ENCODE results near the gene FBXL7. TPM values are rescaled to one million over a fixed set of nuclear protein-coding genes. Genes with fewer than 3 reads are reported as not detected.

FBXL7 gene
- total and polyA plus RNA-seq, 4 donors, result 0.24 to 1.4 (median 1.2) TPM

DNA sequence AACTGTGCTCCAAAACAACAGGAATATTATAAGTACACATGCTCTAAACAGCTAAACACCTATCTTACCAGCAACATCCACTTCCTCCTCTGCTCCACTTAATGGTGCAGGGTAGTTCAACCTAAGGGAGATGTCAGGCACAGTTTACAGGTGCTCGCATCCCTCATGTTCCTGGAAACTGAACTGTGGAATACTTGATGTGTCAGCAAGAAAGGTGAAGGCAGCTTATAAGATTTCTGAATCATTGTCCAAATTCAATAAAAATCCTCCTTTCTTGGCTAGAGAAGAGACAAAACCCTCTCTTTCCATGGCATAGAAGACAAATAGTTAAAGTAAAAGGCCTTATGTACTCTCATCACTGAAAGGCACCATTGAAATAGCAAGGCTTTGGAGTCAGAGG, 272.2 kb downstream of the FBXL7 start:
- Histone ChIP-seq H3K4me1 (ENCODE audit: control insufficient read depth in 4 of 4, insufficient read depth in 4 of 4, low read length in 3 of 4) (no peaks in the 10 kb centered on the region), H3K4me3 (ENCODE audit: low read depth in 1 of 3, low read length in 3 of 3) (no peak overlapping the region), H3K9ac (ENCODE audit: low read depth in 1 of 2, low read length in 2 of 2) (no peak overlapping the region), H3K27ac (ENCODE audit: low read depth in 1 of 2, low read length in 2 of 2) (no peak overlapping the region), H3K36me3 (ENCODE audit: control insufficient read depth in 4 of 4, insufficient read depth in 3 of 4, low read depth in 1 of 4, low read length in 3 of 4) (no peaks in the 10 kb centered on the region), H3K9me3 (ENCODE audit: control insufficient read depth in 4 of 4, low read length in 3 of 4) (no peaks in the 10 kb centered on the region), H3K27me3 (ENCODE audit: control insufficient read depth in 4 of 4, insufficient read depth in 4 of 4, low read length in 3 of 4) (no peaks in the 10 kb centered on the region)
- no peak for DNase-seq (ENCODE audit: low spot score)
- TF ChIP-seq YY1 (IDR thresholded peaks at IDR 0.05) (no peak), RAD21 (IDR thresholded peaks at IDR 0.05) (no peak), SP1 (IDR thresholded peaks at IDR 0.05) (no peak), NR2F2 (IDR thresholded peaks at IDR 0.05) (no peak), TAF1 (conservative IDR thresholded peaks at IDR 0.05) (no peak)
- TF ChIP-seq, protein P1, sequence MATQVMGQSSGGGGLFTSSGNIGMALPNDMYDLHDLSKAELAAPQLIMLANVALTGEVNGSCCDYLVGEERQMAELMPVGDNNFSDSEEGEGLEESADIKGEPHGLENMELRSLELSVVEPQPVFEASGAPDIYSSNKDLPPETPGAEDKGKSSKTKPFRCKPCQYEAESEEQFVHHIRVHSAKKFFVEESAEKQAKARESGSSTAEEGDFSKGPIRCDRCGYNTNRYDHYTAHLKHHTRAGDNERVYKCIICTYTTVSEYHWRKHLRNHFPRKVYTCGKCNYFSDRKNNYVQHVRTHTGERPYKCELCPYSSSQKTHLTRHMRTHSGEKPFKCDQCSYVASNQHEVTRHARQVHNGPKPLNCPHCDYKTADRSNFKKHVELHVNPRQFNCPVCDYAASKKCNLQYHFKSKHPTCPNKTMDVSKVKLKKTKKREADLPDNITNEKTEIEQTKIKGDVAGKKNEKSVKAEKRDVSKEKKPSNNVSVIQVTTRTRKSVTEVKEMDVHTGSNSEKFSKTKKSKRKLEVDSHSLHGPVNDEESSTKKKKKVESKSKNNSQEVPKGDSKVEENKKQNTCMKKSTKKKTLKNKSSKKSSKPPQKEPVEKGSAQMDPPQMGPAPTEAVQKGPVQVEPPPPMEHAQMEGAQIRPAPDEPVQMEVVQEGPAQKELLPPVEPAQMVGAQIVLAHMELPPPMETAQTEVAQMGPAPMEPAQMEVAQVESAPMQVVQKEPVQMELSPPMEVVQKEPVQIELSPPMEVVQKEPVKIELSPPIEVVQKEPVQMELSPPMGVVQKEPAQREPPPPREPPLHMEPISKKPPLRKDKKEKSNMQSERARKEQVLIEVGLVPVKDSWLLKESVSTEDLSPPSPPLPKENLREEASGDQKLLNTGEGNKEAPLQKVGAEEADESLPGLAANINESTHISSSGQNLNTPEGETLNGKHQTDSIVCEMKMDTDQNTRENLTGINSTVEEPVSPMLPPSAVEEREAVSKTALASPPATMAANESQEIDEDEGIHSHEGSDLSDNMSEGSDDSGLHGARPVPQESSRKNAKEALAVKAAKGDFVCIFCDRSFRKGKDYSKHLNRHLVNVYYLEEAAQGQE (IDR thresholded peaks at IDR 0.05), result no peak
- TF ChIP-seq, protein P2, sequence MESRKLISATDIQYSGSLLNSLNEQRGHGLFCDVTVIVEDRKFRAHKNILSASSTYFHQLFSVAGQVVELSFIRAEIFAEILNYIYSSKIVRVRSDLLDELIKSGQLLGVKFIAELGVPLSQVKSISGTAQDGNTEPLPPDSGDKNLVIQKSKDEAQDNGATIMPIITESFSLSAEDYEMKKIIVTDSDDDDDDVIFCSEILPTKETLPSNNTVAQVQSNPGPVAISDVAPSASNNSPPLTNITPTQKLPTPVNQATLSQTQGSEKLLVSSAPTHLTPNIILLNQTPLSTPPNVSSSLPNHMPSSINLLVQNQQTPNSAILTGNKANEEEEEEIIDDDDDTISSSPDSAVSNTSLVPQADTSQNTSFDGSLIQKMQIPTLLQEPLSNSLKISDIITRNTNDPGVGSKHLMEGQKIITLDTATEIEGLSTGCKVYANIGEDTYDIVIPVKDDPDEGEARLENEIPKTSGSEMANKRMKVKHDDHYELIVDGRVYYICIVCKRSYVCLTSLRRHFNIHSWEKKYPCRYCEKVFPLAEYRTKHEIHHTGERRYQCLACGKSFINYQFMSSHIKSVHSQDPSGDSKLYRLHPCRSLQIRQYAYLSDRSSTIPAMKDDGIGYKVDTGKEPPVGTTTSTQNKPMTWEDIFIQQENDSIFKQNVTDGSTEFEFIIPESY (IDR thresholded peaks at IDR 0.05), result no peak
- TF ChIP-seq, protein P3, sequence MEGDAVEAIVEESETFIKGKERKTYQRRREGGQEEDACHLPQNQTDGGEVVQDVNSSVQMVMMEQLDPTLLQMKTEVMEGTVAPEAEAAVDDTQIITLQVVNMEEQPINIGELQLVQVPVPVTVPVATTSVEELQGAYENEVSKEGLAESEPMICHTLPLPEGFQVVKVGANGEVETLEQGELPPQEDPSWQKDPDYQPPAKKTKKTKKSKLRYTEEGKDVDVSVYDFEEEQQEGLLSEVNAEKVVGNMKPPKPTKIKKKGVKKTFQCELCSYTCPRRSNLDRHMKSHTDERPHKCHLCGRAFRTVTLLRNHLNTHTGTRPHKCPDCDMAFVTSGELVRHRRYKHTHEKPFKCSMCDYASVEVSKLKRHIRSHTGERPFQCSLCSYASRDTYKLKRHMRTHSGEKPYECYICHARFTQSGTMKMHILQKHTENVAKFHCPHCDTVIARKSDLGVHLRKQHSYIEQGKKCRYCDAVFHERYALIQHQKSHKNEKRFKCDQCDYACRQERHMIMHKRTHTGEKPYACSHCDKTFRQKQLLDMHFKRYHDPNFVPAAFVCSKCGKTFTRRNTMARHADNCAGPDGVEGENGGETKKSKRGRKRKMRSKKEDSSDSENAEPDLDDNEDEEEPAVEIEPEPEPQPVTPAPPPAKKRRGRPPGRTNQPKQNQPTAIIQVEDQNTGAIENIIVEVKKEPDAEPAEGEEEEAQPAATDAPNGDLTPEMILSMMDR (IDR thresholded peaks at IDR 0.05; ENCODE audit: low read depth, low read length, missing input control), result no peak
- WGBS, result 93% methylated on average over 1 of the region's 1 CpG

DNA sequence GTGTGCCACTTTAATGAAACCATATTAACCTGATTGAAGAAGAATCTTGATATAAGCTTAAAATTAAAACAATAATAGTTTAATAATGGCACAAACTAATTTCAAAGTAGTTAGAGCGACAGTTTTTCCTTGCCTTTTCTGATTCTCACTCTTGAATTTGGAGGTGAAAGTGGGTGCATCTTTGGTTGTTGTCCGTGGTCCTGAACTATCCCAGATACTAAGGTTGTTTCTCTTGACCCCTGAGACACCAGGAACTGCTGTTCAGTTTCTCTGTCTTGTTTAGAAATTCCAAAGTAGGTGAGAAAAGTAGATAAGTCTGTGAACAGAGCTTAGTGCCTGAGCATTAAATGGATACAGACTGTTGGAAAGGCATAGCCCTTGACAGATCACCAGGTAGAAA, 274.7 kb downstream of the FBXL7 start:
- TF ChIP-seq RXRA (IDR thresholded peaks at IDR 0.05), result no peak
- TF ChIP-seq, protein P1 (IDR thresholded peaks at IDR 0.05), result peak; percentile 94
- no peak for TF ChIP-seq GABPA (IDR thresholded peaks at IDR 0.05 in 1 of 2, conservative IDR thresholded peaks at IDR 0.05 in 1 of 2)
- TF ChIP-seq YY1 (IDR thresholded peaks at IDR 0.05), result no peak
- Histone ChIP-seq H3K27me3 (ENCODE audit: control insufficient read depth in 4 of 4, insufficient read depth in 4 of 4, low read length in 3 of 4) (no peaks in the 10 kb centered on the region), H3K4me3 (ENCODE audit: low read depth in 1 of 3, low read length in 3 of 3) (no peak overlapping the region), H3K9ac (ENCODE audit: low read depth in 1 of 2, low read length in 2 of 2) (no peak overlapping the region), H3K9me3 (ENCODE audit: control insufficient read depth in 4 of 4, low read length in 3 of 4) (no peaks in the 10 kb centered on the region), H3K27ac (ENCODE audit: low read depth in 1 of 2, low read length in 2 of 2) (no peak overlapping the region), H3K4me1 (ENCODE audit: control insufficient read depth in 4 of 4, insufficient read depth in 4 of 4, low read length in 3 of 4) (no peaks in the 10 kb centered on the region), H3K36me3 (ENCODE audit: control insufficient read depth in 4 of 4, insufficient read depth in 3 of 4, low read depth in 1 of 4, low read length in 3 of 4) (no peaks in the 10 kb centered on the region)
- DNase-seq (ENCODE audit: low spot score), result no peak
- 61% methylated on average over 2 of the region's 2 CpGs for WGBS

Data from liver (tissue), 9 donors.